H1 (cell line): ENCODE measurements around the gene TAX1BP1. TPM values are rescaled to one million over a fixed set of nuclear protein-coding genes. Genes with fewer than 3 reads are reported as not detected.

ENCODE experiments used
- CTCF ChIA-PET: fragments of 300-600 bp; sonication (Branson Sonifier 250); formaldehyde crosslinking; loops from one replicate; lab custom pipeline; 2021; ENCODE audit not compliant: partially characterized antibody; lab: Charles Lee
- POLR2A ChIA-PET: fragments of 300-600 bp; sonication (Branson Sonifier 250); formaldehyde crosslinking; loops from one replicate; lab custom pipeline; 2021; ENCODE audit warnings: inconsistent platforms; ENCODE audit not compliant: partially characterized antibody; lab: Charles Lee
- DNase-seq, 2 experiments: peaks; one replicate each; pipeline versions ENCODE4 v3.0.0 to v3.0.0-alpha.2; 2010 to 2022; ENCODE audit warnings: low spot score in 2 of 2, low read depth in 1 of 2, mixed read lengths in 1 of 2
- FAIRE-seq: peaks from 2 replicates; lab custom pipeline; 2011; peaks lifted over from hg19 to GRCh38; lab: Jason Lieb, UNC
- H2AFZ ChIP-seq: 2 replicates; pipeline ENCODE4 v1.8.1; 2012; ENCODE audit warnings: low read length, inconsistent platforms
- H2AK5ac ChIP-seq: 2 replicates; pipeline ENCODE4 v1.6.1; 2013; ENCODE audit warnings: low read depth, low read length
- H2BK120ac ChIP-seq: replicated peaks from 2 replicates; pipeline ENCODE3; 2013; ENCODE audit warnings: low read depth, low read length, inconsistent platforms
- H2BK12ac ChIP-seq: 2 replicates; pipeline ENCODE4 v1.6.1; 2013; ENCODE audit warnings: low read depth, low read length
- H2BK15ac ChIP-seq: 2 replicates; pipeline ENCODE4 v1.6.1; 2013; ENCODE audit warnings: low read length
- H2BK20ac ChIP-seq: 2 replicates; pipeline ENCODE4 v1.6.1; 2013; ENCODE audit warnings: low read length
- H2BK5ac ChIP-seq: 2 replicates; pipeline ENCODE4 v1.6.1; 2013; ENCODE audit warnings: low read depth, low read length
- H3K14ac ChIP-seq: 2 replicates; pipeline ENCODE4 v1.6.1; 2013; ENCODE audit warnings: inconsistent platforms; ENCODE audit not compliant: insufficient read length
- H3K18ac ChIP-seq: 2 replicates; pipeline ENCODE4 v1.6.1; 2013; ENCODE audit warnings: low read length; ENCODE audit errors: extremely low read depth
- H3K23ac ChIP-seq: 2 replicates; pipeline ENCODE4 v1.6.1; 2013; ENCODE audit warnings: inconsistent platforms; ENCODE audit not compliant: insufficient read length
- H3K23me2 ChIP-seq: 2 replicates; pipeline ENCODE4 v1.6.1; 2013; ENCODE audit warnings: low read depth, low read length
- H3K27ac ChIP-seq: 2 replicates; pipeline ENCODE4 v1.6.1; 2011; ENCODE audit warnings: low read depth, low read length, inconsistent platforms
- H3K27me3 ChIP-seq, 4 experiments: replicated peaks in 1 of 4; 1 replicate in 1 of 4; 2 replicates in 3 of 4; pipeline versions ENCODE4 v1.6.1 to v1.8.1; 2011 to 2013; ENCODE audit warnings: low read length in 3 of 4, mild to moderate bottlenecking in 3 of 4, inconsistent platforms in 2 of 4, mixed read lengths in 2 of 4, moderate library complexity in 1 of 4; ENCODE audit not compliant: control insufficient read depth in 3 of 4, insufficient read depth in 3 of 4; ENCODE audit errors: extremely low read depth in 1 of 4
- H3K36me3 ChIP-seq, 4 experiments: 2 replicates each; pipeline versions ENCODE4 v1.6.1 to v1.8.1; 2011 to 2013; ENCODE audit warnings: mild to moderate bottlenecking in 4 of 4, low read length in 3 of 4, moderate library complexity in 2 of 4, control low read depth in 1 of 4, inconsistent platforms in 1 of 4; ENCODE audit not compliant: insufficient read depth in 4 of 4, control insufficient read depth in 2 of 4
- H3K4ac ChIP-seq: replicated peaks from 2 replicates; pipeline ENCODE3; 2013; ENCODE audit warnings: low read length, low read depth, mixed read lengths, inconsistent platforms; ENCODE audit not compliant: insufficient read length
- H3K4me1 ChIP-seq, 4 experiments: replicated peaks in 1 of 4; 1 replicate in 1 of 4; 2 replicates in 3 of 4; pipeline versions ENCODE4 v1.6.1 to v1.8.1; 2011 to 2013; ENCODE audit warnings: low read length in 3 of 4, inconsistent platforms in 2 of 4, mixed read lengths in 1 of 4; ENCODE audit not compliant: insufficient read depth in 4 of 4, control insufficient read depth in 3 of 4
- H3K4me2 ChIP-seq, 2 experiments: 2 replicates each; pipeline versions ENCODE4 v1.6.1 to v1.8.1; 2011 to 2013; ENCODE audit warnings: low read depth in 2 of 2, low read length in 2 of 2, control low read depth in 1 of 2, inconsistent platforms in 1 of 2, mild to moderate bottlenecking in 1 of 2; ENCODE audit not compliant: insufficient read depth in 1 of 2
- H3K4me3 ChIP-seq, 4 experiments: fragments of 200-600, 300-600 bp in 1 of 4; sonication (generic), shearing (Covaris generic), sonication (Bioruptor Twin) in 1 of 4; 2 replicates each; pipeline versions ENCODE4 v1.5.1 to v1.8.1; 2011 to 2016; ENCODE audit warnings: low read length in 4 of 4, low read depth in 3 of 4, control low read depth in 2 of 4, inconsistent platforms in 2 of 4, mild to moderate bottlenecking in 2 of 4, mixed read lengths in 1 of 4, moderate library complexity in 1 of 4; ENCODE audit not compliant: insufficient read depth in 2 of 4; ENCODE audit errors: extremely low read depth in 1 of 4
- H3K56ac ChIP-seq: replicated peaks from 2 replicates; pipeline ENCODE3; 2013; ENCODE audit warnings: low read depth, mild to moderate bottlenecking, mixed read lengths, low read length, inconsistent platforms; ENCODE audit not compliant: insufficient read length
- H3K79me1 ChIP-seq: 2 replicates; pipeline ENCODE4 v1.6.1; 2013; ENCODE audit warnings: low read depth, low read length, control low read depth
- H3K79me2 ChIP-seq, 2 experiments: 2 replicates each; pipeline versions ENCODE4 v1.6.1 to v1.8.1; 2012 to 2013; ENCODE audit warnings: low read length in 2 of 2, mild to moderate bottlenecking in 2 of 2, inconsistent platforms in 1 of 2; ENCODE audit not compliant: insufficient read depth in 2 of 2, control insufficient read depth in 1 of 2
- H3K9ac ChIP-seq, 4 experiments: replicated peaks in 1 of 4; 1 replicate in 1 of 4; 2 replicates in 3 of 4; pipeline versions ENCODE4 v1.6.1 to v1.8.1; 2011 to 2013; ENCODE audit warnings: low read depth in 3 of 4, low read length in 3 of 4, control low read depth in 2 of 4, mild to moderate bottlenecking in 2 of 4, moderate library complexity in 2 of 4, inconsistent platforms in 1 of 4; ENCODE audit errors: extremely low read depth in 1 of 4
- H3K9me3 ChIP-seq, 2 experiments: 2 replicates each; pipeline versions ENCODE4 v1.6.1 to v1.8.1; 2012 to 2013; ENCODE audit warnings: mild to moderate bottlenecking in 2 of 2, moderate library complexity in 2 of 2, control low read depth in 1 of 2, inconsistent platforms in 1 of 2, low read depth in 1 of 2, low read length in 1 of 2, mixed read lengths in 1 of 2; ENCODE audit not compliant: insufficient read depth in 2 of 2
- H4K20me1 ChIP-seq, 2 experiments: replicated peaks in 1 of 2; 2 replicates each; pipeline versions ENCODE3 to v1.8.1; 2011 to 2013; ENCODE audit warnings: inconsistent platforms in 2 of 2, low read length in 2 of 2, mild to moderate bottlenecking in 1 of 2; ENCODE audit not compliant: insufficient read depth in 2 of 2, control insufficient read depth in 1 of 2
- H4K5ac ChIP-seq: 2 replicates; pipeline ENCODE4 v1.6.1; 2013; ENCODE audit warnings: low read length, low read depth, mixed read lengths, inconsistent platforms; ENCODE audit not compliant: insufficient read length
- H4K8ac ChIP-seq: 2 replicates; pipeline ENCODE4 v1.8.0; 2013; ENCODE audit warnings: mild to moderate bottlenecking, moderate library complexity, low read length, inconsistent platforms; ENCODE audit not compliant: insufficient read depth; ENCODE audit errors: extremely low read depth
- H4K91ac ChIP-seq: replicated peaks from 2 replicates; pipeline ENCODE3; 2013; ENCODE audit warnings: low read length, mixed read lengths, inconsistent platforms; ENCODE audit not compliant: insufficient read length
- CBX5 ChIP-seq: fragments of 300-800, 300-1000 bp; sonication (generic); IDR thresholded peaks from 2 replicates; pipeline ENCODE4 v1.7.1; 2016; ENCODE audit warnings: antibody characterized with exemption, low read length, low read depth
- CREB1 ChIP-seq: IDR thresholded peaks from 2 replicates; pipeline ENCODE4 v1.6.1; 2012; ENCODE audit warnings: inconsistent platforms
- EZH2 ChIP-seq: fragments of 200-600 bp; sonication (generic); IDR thresholded peaks from 2 replicates; pipeline ENCODE4 v1.7.1; 2012; ENCODE audit warnings: low read depth, mild to moderate bottlenecking, moderate library complexity, low read length, inconsistent platforms; ENCODE audit not compliant: severe bottlenecking
- JUN ChIP-seq: IDR thresholded peaks from 2 replicates; pipeline ENCODE4 v1.6.1; 2011; ENCODE audit warnings: low read depth, mild to moderate bottlenecking, improper control_type of control experiment, low read length
- POLR2A ChIP-seq, 2 experiments: IDR thresholded peaks; 1 replicate in 1 of 2; 2 replicates in 1 of 2; pipeline ENCODE4 v1.6.1; 2011; ENCODE audit warnings: low read depth in 2 of 2, low read length in 2 of 2, mild to moderate bottlenecking in 2 of 2; ENCODE audit errors: control extremely low read depth in 1 of 2
- POU5F1 ChIP-seq: IDR thresholded peaks from 2 replicates; pipeline ENCODE4 v1.6.1; 2011; ENCODE audit warnings: low read depth, mild to moderate bottlenecking, low read length, moderate library complexity
- SRF ChIP-seq: IDR thresholded peaks from 2 replicates; pipeline ENCODE4 v1.6.1; 2011; ENCODE audit warnings: mild to moderate bottlenecking, low read depth, low read length, moderate library complexity
- TCF12 ChIP-seq: IDR thresholded peaks from 2 replicates; pipeline ENCODE4 v1.6.1; 2011; ENCODE audit warnings: low read depth, mild to moderate bottlenecking, low read length
- ZNF274 ChIP-seq: IDR thresholded peaks from 2 replicates; pipeline ENCODE4 v1.7.0; 2012; ENCODE audit warnings: low read length, borderline replicate concordance; ENCODE audit errors: extremely low read depth
- WGBS, 2 experiments: shearing (Covaris generic) in 1 of 2; methylation state at CpG; one replicate each; pipeline versions ENCODE4 v1.1.6 to v1.1.7; 2013 to 2015; ENCODE audit warnings: low lambda C conversion rate in 2 of 2, mixed read lengths in 2 of 2, inconsistent platforms in 1 of 2, low coverage in 1 of 2, missing lambda C conversion rate in 1 of 2; ENCODE audit not compliant: insufficient replicate concordance in 2 of 2, insufficient coverage in 1 of 2, insufficient read length in 1 of 2; ENCODE audit errors: extremely low coverage in 1 of 2, missing lambda C conversion rate in 1 of 2; 5-methylcytosine and 5-hydroxymethylcytosine counted together
- polyA plus RNA-seq, 7 experiments: library from polyadenylated mRNA; depleted of rRNA in 3 of 7; stranded (reverse) in 5 of 7; unstranded in 2 of 7; fragments of >200 nt in 5 of 7; fragments of 200-250 nt in 2 of 7; gene quantifications; 1 replicate in 5 of 7; 2 replicates in 1 of 7; 4 replicates in 1 of 7; pipeline versions ENCODE4 v1.2.1 to v1.2.3, GENCODE V29; 2011 to 2013; ENCODE audit warnings: missing spikeins in 2 of 7, mixed read lengths in 2 of 7
- total RNA-seq: library from RNA; stranded (reverse); fragmentation: NEBNext Ultra II Directional; extraction: Animal tissue kit (Norgen Biotek cat#: 25700); gene quantifications from 2 replicates; pipeline ENCODE4 v1.2.1, GENCODE V29; 2021
- TF ChIP-seq, protein P1 (sequence below): IDR thresholded peaks from 2 replicates; pipeline ENCODE4 v1.6.1; 2011; ENCODE audit warnings: low read length, improper control_type of control experiment
- TF ChIP-seq, protein P2 (sequence below), 3 experiments: IDR thresholded peaks; 1 replicate in 2 of 3; 2 replicates in 1 of 3; pipeline versions ENCODE4 v1.5.1 to v1.6.1; 2011; ENCODE audit warnings: low read length in 3 of 3, mild to moderate bottlenecking in 3 of 3, inconsistent platforms in 2 of 3, low read depth in 1 of 3, moderate library complexity in 1 of 3; ENCODE audit not compliant: insufficient read depth in 1 of 3; ENCODE audit errors: control extremely low read depth in 1 of 3

TAX1BP1 gene
- total and polyA plus RNA-seq, 2 of the 8 experiments (the other 6 are each of a cell fraction or from before 2014, with no cell fraction given), result 56.0 to 62.7 TPM

- no peak overlapping the region for H2BK5ac ChIP-seq
- no peaks in the 10 kb centered on the region for H4K20me1 ChIP-seq
- H3K79me2 ChIP-seq, result no peaks in the 10 kb centered on the region
- H3K27me3 ChIP-seq, result no peaks in the 10 kb centered on the region
- H3K36me3 ChIP-seq, result peaks cover 0 to 4% (median 0%) of the 10 kb centered on the region in 4 experiments; a peak in 2 of 8 replicates
- no peak overlapping the region for H3K4me2 ChIP-seq
- H3K23me2 ChIP-seq, result no peaks in the 10 kb centered on the region
- 94% methylated on average over 2 of the region's 2 CpGs; no CpG with 5 or more reads in 1 of the 2 experiments for WGBS, 2 experiments
- no peak overlapping the region for H3K56ac ChIP-seq
- H4K91ac ChIP-seq, result no peak overlapping the region
- DNase-seq (no peak), FAIRE-seq (peak; percentile 7)
- H4K8ac ChIP-seq, result no peak overlapping the region
- CTCF ChIA-PET, result no interaction called here
- H3K14ac ChIP-seq, result no peak overlapping the region
- H3K4ac ChIP-seq, result no peak overlapping the region
- H3K9me3 ChIP-seq, result no peaks in the 10 kb centered on the region
- H2BK12ac ChIP-seq, result no peak overlapping the region
- H4K5ac ChIP-seq, result no peak overlapping the region
- no peaks in the 10 kb centered on the region for H3K4me1 ChIP-seq
- no peak overlapping the region for H2BK120ac ChIP-seq
- no peak overlapping the region for H2AFZ ChIP-seq
- no peak overlapping the region for H3K23ac ChIP-seq
- no peak overlapping the region for H3K27ac ChIP-seq
- no peak overlapping the region for H2AK5ac ChIP-seq
- no peak overlapping the region for H2BK15ac ChIP-seq
- no peak overlapping the region for H3K18ac ChIP-seq
- POLR2A ChIA-PET, result no interaction called here
- H3K79me1 ChIP-seq, result no peaks in the 10 kb centered on the region
- no peak overlapping the region for H3K9ac ChIP-seq
- no peak overlapping the region for H2BK20ac ChIP-seq
- H3K4me3 ChIP-seq, result no peak overlapping the region
- TF ChIP-seq, protein P1, sequence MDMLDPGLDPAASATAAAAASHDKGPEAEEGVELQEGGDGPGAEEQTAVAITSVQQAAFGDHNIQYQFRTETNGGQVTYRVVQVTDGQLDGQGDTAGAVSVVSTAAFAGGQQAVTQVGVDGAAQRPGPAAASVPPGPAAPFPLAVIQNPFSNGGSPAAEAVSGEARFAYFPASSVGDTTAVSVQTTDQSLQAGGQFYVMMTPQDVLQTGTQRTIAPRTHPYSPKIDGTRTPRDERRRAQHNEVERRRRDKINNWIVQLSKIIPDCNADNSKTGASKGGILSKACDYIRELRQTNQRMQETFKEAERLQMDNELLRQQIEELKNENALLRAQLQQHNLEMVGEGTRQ, result no peak
- TF ChIP-seq EZH2, result no peak
- no peak for TF ChIP-seq POLR2A (IDR thresholded peaks at IDR 0.05; ENCODE audit: control extremely low read depth in 1 of 2, low read depth in 2 of 2, low read length in 2 of 2)
- no peak for TF ChIP-seq JUN
- TF ChIP-seq ZNF274, result no peak
- TF ChIP-seq CBX5, result no peak
- TF ChIP-seq SRF, result no peak
- TF ChIP-seq CREB1, result no peak
- TF ChIP-seq, protein P2, sequence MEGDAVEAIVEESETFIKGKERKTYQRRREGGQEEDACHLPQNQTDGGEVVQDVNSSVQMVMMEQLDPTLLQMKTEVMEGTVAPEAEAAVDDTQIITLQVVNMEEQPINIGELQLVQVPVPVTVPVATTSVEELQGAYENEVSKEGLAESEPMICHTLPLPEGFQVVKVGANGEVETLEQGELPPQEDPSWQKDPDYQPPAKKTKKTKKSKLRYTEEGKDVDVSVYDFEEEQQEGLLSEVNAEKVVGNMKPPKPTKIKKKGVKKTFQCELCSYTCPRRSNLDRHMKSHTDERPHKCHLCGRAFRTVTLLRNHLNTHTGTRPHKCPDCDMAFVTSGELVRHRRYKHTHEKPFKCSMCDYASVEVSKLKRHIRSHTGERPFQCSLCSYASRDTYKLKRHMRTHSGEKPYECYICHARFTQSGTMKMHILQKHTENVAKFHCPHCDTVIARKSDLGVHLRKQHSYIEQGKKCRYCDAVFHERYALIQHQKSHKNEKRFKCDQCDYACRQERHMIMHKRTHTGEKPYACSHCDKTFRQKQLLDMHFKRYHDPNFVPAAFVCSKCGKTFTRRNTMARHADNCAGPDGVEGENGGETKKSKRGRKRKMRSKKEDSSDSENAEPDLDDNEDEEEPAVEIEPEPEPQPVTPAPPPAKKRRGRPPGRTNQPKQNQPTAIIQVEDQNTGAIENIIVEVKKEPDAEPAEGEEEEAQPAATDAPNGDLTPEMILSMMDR (IDR thresholded peaks at IDR 0.05; ENCODE audit: control extremely low read depth in 1 of 3, insufficient read depth in 1 of 3, low read depth in 1 of 3, low read length in 3 of 3), result no peak
- TF ChIP-seq TCF12, result no peak
- no peak for TF ChIP-seq POU5F1
Observed at GRCh38 chr7:27822245-27822644, 82.3 kb downstream of the TAX1BP1 start.
